HG02981 (cell line): ENCODE measurements around the gene NBEA.

Source experiments
- ATAC-seq: cut with Tn5 transposase; IDR thresholded peaks from one replicate; pipeline ENCODE4 v1.9.1; 2021; ENCODE audit warnings: mild to moderate bottlenecking, moderate library complexity; ENCODE audit not compliant: unreplicated experiment

The NBEA gene

GRCh38 chr13:35162420-35162819, 220.3 kb downstream of the NBEA start:
- no peak for ATAC-seq

GRCh38 chr13:35163674-35164073, 221.6 kb downstream of the NBEA start:
- peak; percentile 41 for ATAC-seq

GRCh38 chr13:35164324-35164932, 222.4 kb downstream of the NBEA start:
- peak; percentile 72 for ATAC-seq

- no peak for ATAC-seq
Observed at GRCh38 chr13:35165205-35165604, 223.1 kb downstream of the NBEA start.

GRCh38 chr13:35179494-35179893, 237.4 kb downstream of the NBEA start:
- ATAC-seq: no peak

- ATAC-seq: no peak
Observed at GRCh38 chr13:35179920-35180663, 238.0 kb downstream of the NBEA start.

GRCh38 chr13:35190241-35190640, 248.2 kb downstream of the NBEA start:
- no peak for ATAC-seq

GRCh38 chr13:35191883-35192282, 249.8 kb downstream of the NBEA start:
- ATAC-seq: no peak

GRCh38 chr13:35198613-35199200, 256.6 kb downstream of the NBEA start:
- no peak for ATAC-seq

- no peak for ATAC-seq
Observed at GRCh38 chr13:35208587-35208986, 266.5 kb downstream of the NBEA start.

GRCh38 chr13:35210261-35210660, 268.2 kb downstream of the NBEA start:
- ATAC-seq: no peak

GRCh38 chr13:35211949-35212348, 269.9 kb downstream of the NBEA start:
- ATAC-seq: no peak

- no peak for ATAC-seq
Observed at GRCh38 chr13:35213911-35214310, 271.8 kb downstream of the NBEA start.

GRCh38 chr13:35216131-35216530, 274.1 kb downstream of the NBEA start:
- no peak for ATAC-seq

- no peak for ATAC-seq
Observed at GRCh38 chr13:35219021-35219420, 277.0 kb downstream of the NBEA start.

- no peak for ATAC-seq
Observed at GRCh38 chr13:35225159-35225558, 283.1 kb downstream of the NBEA start.

GRCh38 chr13:35225582-35225981, 283.5 kb downstream of the NBEA start:
- no peak for ATAC-seq

GRCh38 chr13:35228536-35228935, 286.5 kb downstream of the NBEA start:
- no peak for ATAC-seq

- ATAC-seq: no peak
Observed at GRCh38 chr13:35231426-35231825, 289.4 kb downstream of the NBEA start.

- ATAC-seq: no peak
Observed at GRCh38 chr13:35238274-35238673, 296.2 kb downstream of the NBEA start.

GRCh38 chr13:35252536-35253205, 310.6 kb downstream of the NBEA start:
- ATAC-seq: peak; percentile 97

GRCh38 chr13:35255241-35255640, 313.2 kb downstream of the NBEA start:
- ATAC-seq: no peak
